ENCODE data around the gene SLC43A2. TPM values are rescaled to one million over a fixed set of nuclear protein-coding genes. Genes with fewer than 3 reads are reported as not detected.
A peak's percentile ranks its signal among the peaks of the same experiment; 100 is the strongest.

Gene SLC43A2
- total and polyA plus RNA-seq, 4 donors = 27.0 to 125 (median 68.6) TPM

GRCh38 chr17:1643999-1644492, 15.4 kb upstream of the SLC43A2 start:
- no peaks in the 10 kb centered on the region for H3K9me3 ChIP-seq (ENCODE audit: control insufficient read depth in 4 of 4, insufficient read depth in 3 of 4, low read length in 3 of 4)
- H3K9ac ChIP-seq (ENCODE audit: insufficient read depth in 1 of 2, low read length in 2 of 2) = no peak overlapping the region
- H3K4me1 ChIP-seq (ENCODE audit: control insufficient read depth in 5 of 5, insufficient read depth in 5 of 5, low read length in 5 of 5) = peaks cover 0 to 35% (median 20%) of the 10 kb centered on the region in 5 donors
- peak overlapping the region; percentile 47 to 89 for H3K27ac ChIP-seq (ENCODE audit: low read depth in 1 of 2, low read length in 1 of 2)
- WGBS, 2 donors = 11 to 13% methylated on average over 13 of the region's 13 CpGs
- H3K36me3 ChIP-seq (ENCODE audit: control insufficient read depth in 4 of 4, insufficient read depth in 4 of 4, low read length in 4 of 4) = peaks cover 0 to 5% (median 0%) of the 10 kb centered on the region in 4 donors
- ATAC-seq (ENCODE audit: insufficient read depth, low FRiP score) = peak; percentile 2
- H3K27me3 ChIP-seq (ENCODE audit: control insufficient read depth in 3 of 3, insufficient read depth in 3 of 3, low read length in 2 of 3) = no peaks in the 10 kb centered on the region
- H3K4me3 ChIP-seq = peak overlapping the region; percentile 29
- peak; percentile 53 to 70 (median 62) for DNase-seq
- no peak for TF ChIP-seq CTCF (IDR thresholded peaks at IDR 0.05; ENCODE audit: control extremely low read depth, extremely low read depth)

DNA sequence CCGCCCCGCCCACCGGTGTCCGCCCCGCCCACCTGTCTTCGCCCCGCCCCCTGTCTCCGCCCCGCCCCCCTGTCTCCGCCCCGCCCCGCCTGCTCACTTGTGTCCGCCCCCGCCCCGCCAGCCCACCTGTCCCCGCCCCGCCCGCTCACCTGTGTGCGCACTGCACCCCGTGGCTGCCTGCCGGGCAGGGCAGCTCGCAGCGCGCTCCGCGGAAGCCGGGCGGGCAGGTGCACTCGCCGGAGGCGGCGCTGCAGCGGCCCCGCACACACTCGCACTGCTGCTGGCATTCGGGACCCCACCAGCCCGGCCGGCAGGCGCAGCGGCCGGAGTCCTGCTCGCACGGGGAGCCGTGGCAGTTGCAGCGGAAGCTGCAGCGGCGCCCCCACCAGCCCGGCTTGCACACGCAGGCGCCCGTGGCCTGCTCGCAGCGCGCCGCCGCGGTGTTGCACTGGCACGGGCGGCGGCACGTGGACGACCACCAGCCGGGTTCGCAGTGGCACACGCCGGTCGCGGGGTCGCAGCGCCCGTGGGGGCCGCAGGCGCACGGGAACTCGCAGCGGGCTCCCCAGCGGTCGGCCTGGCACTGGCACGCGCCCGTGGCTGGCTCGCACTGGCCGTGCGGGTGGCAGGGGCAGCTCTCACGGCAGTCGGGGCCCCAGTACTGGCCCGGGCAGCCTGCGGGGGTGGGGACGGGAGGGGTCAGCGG, 14.8 kb upstream of the SLC43A2 start:
- no peak overlapping the region for H3K9ac ChIP-seq (ENCODE audit: insufficient read depth in 1 of 2, low read length in 2 of 2)
- H3K9me3 ChIP-seq (ENCODE audit: control insufficient read depth in 4 of 4, insufficient read depth in 3 of 4, low read length in 3 of 4) = no peaks in the 10 kb centered on the region
- DNase-seq (peak; percentile 32 to 74 (median 73)), ATAC-seq (ENCODE audit: insufficient read depth, low FRiP score) (peak; percentile 21)
- H3K27me3 ChIP-seq (ENCODE audit: control insufficient read depth in 3 of 3, insufficient read depth in 3 of 3, low read length in 2 of 3) = no peaks in the 10 kb centered on the region
- H3K36me3 ChIP-seq (ENCODE audit: control insufficient read depth in 4 of 4, insufficient read depth in 4 of 4, low read length in 4 of 4) = peaks cover 0 to 9% (median 0%) of the 10 kb centered on the region in 4 donors
- no peak for TF ChIP-seq CTCF (IDR thresholded peaks at IDR 0.05; ENCODE audit: control extremely low read depth, extremely low read depth)
- peak overlapping the region; percentile 29 for H3K4me3 ChIP-seq
- H3K4me1 ChIP-seq (ENCODE audit: control insufficient read depth in 5 of 5, insufficient read depth in 5 of 5, low read length in 5 of 5) = peaks cover 0 to 33% (median 20%) of the 10 kb centered on the region in 5 donors
- 1 to 3% methylated on average over 75 to 88 of the region's 90 CpGs for WGBS, 2 donors
- peak overlapping the region; percentile 47 to 89 for H3K27ac ChIP-seq (ENCODE audit: low read depth in 1 of 2, low read length in 1 of 2)

DNA sequence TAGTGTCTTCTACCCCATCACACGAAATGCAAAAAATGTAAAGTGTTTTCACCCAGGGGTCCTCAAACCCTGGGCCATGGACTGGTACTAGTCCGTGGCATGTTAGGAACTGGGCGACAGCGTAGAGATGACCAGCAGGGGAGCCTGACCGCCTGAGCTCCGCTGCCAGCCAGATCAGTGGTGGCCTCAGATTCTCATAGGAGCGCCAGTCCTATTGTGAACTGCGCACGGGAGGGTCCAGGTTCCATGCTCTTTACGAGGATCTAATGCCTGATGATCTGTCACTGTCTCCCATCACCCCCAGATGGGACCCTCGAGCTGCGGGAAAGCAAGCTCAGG, 12.4 kb upstream of the SLC43A2 start:
- 90 to 95% methylated on average over 12 of the region's 12 CpGs for WGBS, 2 donors
- no peak for TF ChIP-seq CTCF (IDR thresholded peaks at IDR 0.05; ENCODE audit: control extremely low read depth, extremely low read depth)
- H3K27ac ChIP-seq (ENCODE audit: low read depth in 1 of 2, low read length in 1 of 2) = no peak overlapping the region

More for the DNA sequence above, 12.4 kb upstream of the SLC43A2 start:
- ATAC-seq (ENCODE audit: insufficient read depth, low FRiP score) (no peak), DNase-seq (no peak)
- no peak overlapping the region for H3K4me3 ChIP-seq
- H3K4me1 ChIP-seq (ENCODE audit: control insufficient read depth in 5 of 5, insufficient read depth in 5 of 5, low read length in 5 of 5) = peaks cover 0 to 26% (median 6%) of the 10 kb centered on the region in 5 donors
- no peaks in the 10 kb centered on the region for H3K27me3 ChIP-seq (ENCODE audit: control insufficient read depth in 3 of 3, insufficient read depth in 3 of 3, low read length in 2 of 3)
- no peaks in the 10 kb centered on the region for H3K9me3 ChIP-seq (ENCODE audit: control insufficient read depth in 4 of 4, insufficient read depth in 3 of 4, low read length in 3 of 4)
- peaks cover 0 to 19% (median 0%) of the 10 kb centered on the region in 4 donors for H3K36me3 ChIP-seq (ENCODE audit: control insufficient read depth in 4 of 4, insufficient read depth in 4 of 4, low read length in 4 of 4)
- no peak overlapping the region for H3K9ac ChIP-seq (ENCODE audit: insufficient read depth in 1 of 2, low read length in 2 of 2)
